Muscle of back (tissue), 11 donors: ENCODE data around the gene PTAR1. TPM values are rescaled to one million over a fixed set of nuclear protein-coding genes. Genes with fewer than 3 reads are reported as not detected.

Experiments
- DNase-seq, 3 donors: peaks; one replicate each; pipeline versions ENCODE4 v3.0.0 to v3.0.0-alpha.2; 2013
- polyA plus RNA-seq, 10 donors: library from polyadenylated mRNA; unstranded; fragments of 120-200 nt; gene quantifications; one replicate each; pipeline ENCODE4 v1.2.1, GENCODE V29; 2013; ENCODE audit not compliant: insufficient read length in 10 of 10

The PTAR1 gene
- polyA plus RNA-seq, 10 donors: 19.8 to 29.2 (median 25.5) TPM

DNA sequence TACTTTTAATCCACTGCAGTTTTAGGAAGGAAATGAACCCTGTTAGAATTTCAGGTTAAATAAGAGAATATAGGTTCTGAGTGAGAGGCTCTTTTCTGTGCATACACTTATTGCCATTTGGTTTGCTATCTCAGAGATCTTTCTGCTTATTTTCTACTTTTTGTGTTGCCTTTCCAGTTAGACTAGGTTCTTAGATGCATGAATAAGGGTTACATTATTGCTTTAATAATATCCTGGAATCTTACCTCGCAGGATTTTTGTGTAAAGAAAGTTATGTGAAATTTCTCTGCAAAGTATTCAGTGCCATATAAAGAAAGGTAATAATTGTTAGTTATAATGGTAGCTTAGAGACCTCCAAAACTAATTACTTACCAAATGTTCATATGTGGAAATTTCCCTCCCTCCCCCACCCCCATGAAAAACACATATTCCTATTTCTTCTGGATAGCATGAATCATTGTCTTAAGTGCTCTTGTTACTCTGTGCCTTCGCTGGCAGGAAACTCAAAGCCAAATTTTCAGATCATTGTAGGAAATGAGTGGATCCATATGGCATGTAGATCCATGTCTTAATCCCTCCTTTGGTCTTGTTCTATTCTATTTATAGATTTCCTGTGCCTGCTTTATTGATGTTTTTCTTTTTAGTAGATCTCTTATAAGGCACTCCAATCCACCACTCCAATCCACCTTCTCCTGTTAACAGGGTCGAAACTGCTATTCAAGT, 84.9 kb downstream of the PTAR1 start:
- DNase-seq: peak in 1 of 3 donors; percentile 84

- peak in 2 of 3 donors; percentile 23 to 51 for DNase-seq
Measured at GRCh38 chr9:69674112-69674685, 85.6 kb downstream of the PTAR1 start.

DNA sequence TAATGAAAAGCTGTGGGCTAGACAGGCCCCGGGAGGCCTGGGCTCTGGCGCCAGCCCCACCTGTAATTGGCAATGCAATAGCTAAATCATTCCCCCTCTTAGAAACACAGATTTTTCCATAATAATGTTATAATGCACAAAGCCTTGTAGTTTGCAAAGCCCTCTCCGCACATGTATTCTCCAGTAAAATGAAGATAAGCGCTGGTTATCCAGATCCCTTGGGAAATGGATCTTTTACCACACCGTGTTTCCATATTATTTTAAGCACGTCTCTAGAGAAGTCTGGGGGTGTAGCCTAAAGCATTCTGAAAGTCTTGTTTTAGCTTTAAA, 86.5 kb downstream of the PTAR1 start:
- DNase-seq: no peak

GRCh38 chr9:69672596-69673310, 87.1 kb downstream of the PTAR1 start:
- peak; percentile 87 to 95 (median 89) for DNase-seq

DNA sequence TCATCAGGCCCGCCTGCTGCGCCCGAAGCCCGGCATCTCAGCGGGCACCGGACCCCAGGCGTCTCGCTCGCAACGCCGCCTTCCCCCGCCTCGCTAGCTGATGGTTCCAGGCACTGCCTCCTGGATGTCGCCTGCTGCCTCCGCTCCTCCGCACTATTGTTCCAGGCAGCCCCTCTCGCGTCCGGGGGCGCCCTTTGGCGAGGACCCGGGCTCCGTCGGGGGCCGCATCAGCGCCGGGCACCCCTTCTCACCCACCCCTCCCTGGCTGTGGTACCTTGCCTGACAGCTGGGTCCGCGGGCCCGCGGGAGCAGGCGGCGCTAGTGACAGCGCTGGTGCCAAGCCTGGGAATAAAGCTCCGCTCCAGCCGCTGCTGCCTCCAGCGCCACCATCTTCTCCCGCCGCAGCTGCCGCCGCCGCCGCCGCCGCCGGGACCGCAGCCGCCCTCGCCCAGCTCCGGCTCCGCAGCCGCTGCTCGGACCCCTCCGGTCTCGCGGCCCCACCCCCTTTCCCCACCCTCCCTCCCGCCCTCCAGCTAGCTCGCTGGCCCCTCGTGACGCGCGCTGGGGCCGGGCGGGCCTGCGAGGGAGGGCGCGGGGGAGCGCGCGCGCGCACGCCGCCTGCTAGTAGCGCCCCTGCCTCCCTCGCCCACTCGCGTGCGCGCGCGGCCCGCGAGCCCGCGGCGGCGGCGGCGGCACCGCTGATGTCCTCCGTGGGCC, 87.8 kb downstream of the PTAR1 start, which contains the start of gene APBA1:
APBA1 (minus strand) TSS at position 493 of the 717 bp plus-strand sequence.
- peak; percentile 81 to 91 (median 88) for DNase-seq

GRCh38 chr9:69671311-69671878, 88.4 kb downstream of the PTAR1 start:
- peak in 2 of 3 donors; percentile 40 to 82 for DNase-seq

DNA sequence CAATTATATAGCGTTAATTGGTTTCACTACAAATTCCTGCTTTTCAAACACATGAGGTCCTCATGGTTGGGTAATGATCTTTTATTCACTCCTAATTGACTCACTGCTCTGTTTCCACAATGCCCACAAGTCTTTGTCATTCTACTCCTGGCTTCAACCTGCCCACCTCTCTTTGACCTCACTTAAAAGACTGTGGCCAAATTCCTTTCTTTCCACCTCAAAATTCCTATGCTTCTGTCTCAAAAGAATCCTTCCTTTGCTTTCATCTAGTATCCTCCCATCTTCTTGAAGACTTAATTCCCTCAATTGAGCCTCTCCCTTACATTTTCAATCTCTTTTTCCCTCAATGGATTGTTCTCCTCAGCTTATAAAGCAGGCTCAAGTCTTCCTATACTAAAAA, 92.5 kb downstream of the PTAR1 start:
- DNase-seq: no peak

DNA sequence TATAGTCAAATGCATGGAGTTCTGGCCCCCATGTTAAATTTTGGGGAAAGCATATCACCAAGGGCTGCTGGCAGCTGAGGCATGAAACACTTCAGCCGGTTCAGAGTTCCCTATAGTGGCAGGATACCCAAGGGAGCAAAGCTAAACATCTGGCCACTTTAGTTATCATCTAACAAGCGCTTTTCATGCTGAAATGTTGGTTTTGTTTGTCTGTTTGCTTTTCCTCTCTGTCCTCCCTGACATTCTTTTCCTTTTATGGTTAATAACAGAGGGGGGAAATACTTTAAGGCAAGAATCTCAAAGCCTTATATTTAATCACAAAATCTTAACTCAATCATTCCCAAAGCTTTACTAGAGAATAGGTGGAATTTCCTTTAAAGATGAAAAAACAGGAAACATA, 99.5 kb downstream of the PTAR1 start:
- no peak for DNase-seq

Other genes with a start within 250 kb of the PTAR1 start
- gene APBA1, start 87.6 kb downstream of the PTAR1 start, polyA plus RNA-seq: 10 to 100 TPM in 1 of 10 donors, 1 to 10 TPM in 9; 6.0 to 12.0 (median 7.6) TPM
- gene CFAP95, start 60.8 kb upstream of the PTAR1 start, polyA plus RNA-seq: not detected